OCI-LY7 (cell line): ENCODE results near the gene ERICH2. TPM values are rescaled to one million over a fixed set of nuclear protein-coding genes. Genes with fewer than 3 reads are reported as not detected.

ENCODE experiments used
- BruUV-seq: library from RNA; stranded (reverse); fragments of 400-500 nt; replicated peaks from 2 replicates; lab custom pipeline; 2021; lab: Mats Ljungman, UMichigan
- CTCF ChIA-PET: fragments of 300-600 bp; sonication (Branson Sonifier 250); formaldehyde crosslinking; loops from one replicate; lab custom pipeline; 2022; ENCODE audit warnings: antibody characterized with exemption; ENCODE audit not compliant: unreplicated experiment; lab: Charles Lee
- POLR2A ChIA-PET: fragments of 300-600 bp; sonication (Branson Sonifier 250); formaldehyde crosslinking; loops from one replicate; lab custom pipeline; 2022; ENCODE audit warnings: antibody characterized with exemption; lab: Charles Lee
- DNase-seq: peaks from one replicate; pipeline ENCODE4 v3.0.0-alpha.2; 2015; ENCODE audit warnings: low spot score
- H2AFZ ChIP-seq: fragments of 200-600 bp; sonication (generic), shearing (Covaris generic); 2 replicates; pipeline ENCODE4 v1.6.1; 2014; ENCODE audit warnings: mild to moderate bottlenecking, antibody characterized with exemption, low read length, moderate library complexity
- H3K27ac ChIP-seq: fragments of 200-600 bp; sonication (generic); 2 replicates; pipeline ENCODE4 v1.5.1; 2014; ENCODE audit warnings: mixed run types, low read depth, mild to moderate bottlenecking, moderate library complexity, low read length, inconsistent platforms; ENCODE audit not compliant: poor library complexity, severe bottlenecking
- H3K36me3 ChIP-seq: fragments of 200-600 bp; sonication (generic); 2 replicates; pipeline ENCODE4 v1.6.1; 2014; ENCODE audit warnings: mild to moderate bottlenecking, antibody characterized with exemption, low read length, moderate library complexity, mixed read lengths; ENCODE audit not compliant: insufficient read depth
- H3K4me1 ChIP-seq: fragments of 200-600 bp; sonication (generic); 2 replicates; pipeline ENCODE4 v1.5.1; 2014; ENCODE audit warnings: mild to moderate bottlenecking, low read length; ENCODE audit not compliant: insufficient read depth, poor library complexity, severe bottlenecking
- H3K4me2 ChIP-seq: fragments of 200-600 bp; sonication (generic); 2 replicates; pipeline ENCODE4 v1.6.1; 2014; ENCODE audit warnings: mild to moderate bottlenecking, low read length
- H3K4me3 ChIP-seq: fragments of 200-600 bp; sonication (generic); 2 replicates; pipeline ENCODE4 v1.5.1; 2014; ENCODE audit warnings: mild to moderate bottlenecking, low read depth, low read length; ENCODE audit not compliant: poor library complexity, severe bottlenecking
- H3K79me2 ChIP-seq: fragments of 200-600 bp; sonication (generic); 2 replicates; pipeline ENCODE4 v1.6.1; 2016; ENCODE audit warnings: low read depth, mild to moderate bottlenecking, low read length, moderate library complexity, mixed read lengths; ENCODE audit not compliant: insufficient read depth
- H3K9me2 ChIP-seq: fragments of 200-600 bp; sonication (generic); 2 replicates; pipeline ENCODE4 v1.6.1; 2016; ENCODE audit warnings: mild to moderate bottlenecking, low read length, mixed read lengths; ENCODE audit not compliant: insufficient read depth
- H3K9me3 ChIP-seq: fragments of 200-600 bp; sonication (generic); 2 replicates; pipeline ENCODE4 v1.6.1; 2014; ENCODE audit warnings: mild to moderate bottlenecking, mixed run types, low read length, mixed read lengths
- H4K20me1 ChIP-seq: fragments of 200-600 bp; sonication (generic); 2 replicates; pipeline ENCODE4 v1.6.1; 2014; ENCODE audit warnings: mild to moderate bottlenecking, antibody characterized with exemption, low read length, moderate library complexity, mixed read lengths; ENCODE audit not compliant: insufficient read depth
- CTCF ChIP-seq: fragments of 200-600 bp; sonication (generic); conservative IDR thresholded peaks from 2 replicates; pipeline ENCODE4 v1.5.1; 2014; ENCODE audit warnings: mild to moderate bottlenecking, antibody characterized with exemption, low read length, moderate library complexity, mixed read lengths
- EZH2phosphoT487 ChIP-seq: fragments of 200-600 bp; sonication (generic); IDR thresholded peaks from 2 replicates; pipeline ENCODE4 v1.6.1; 2018; ENCODE audit warnings: low read depth, borderline replicate concordance, mild to moderate bottlenecking, mixed run types, antibody characterized with exemption, low read length, moderate library complexity, mixed read lengths
- intact Hi-C: fragments of 100-400 bp; cut with micrococcal nuclease; formaldehyde crosslinking; loops from one replicate; pipeline ENCODE4 v1.10.0; 2022; ENCODE audit not compliant: unreplicated experiment
- total RNA-seq, 2 experiments: library from RNA; depleted of rRNA in 1 of 2; stranded (reverse); fragments of >200 nt in 1 of 2; shearing (Covaris generic) in 1 of 2; gene quantifications; 2 replicates each; pipeline ENCODE4 v1.2.3, GENCODE V29; 2014 to 2022

The ERICH2 gene
- total RNA-seq, 2 experiments from 2014 or later = not detected

DNA sequence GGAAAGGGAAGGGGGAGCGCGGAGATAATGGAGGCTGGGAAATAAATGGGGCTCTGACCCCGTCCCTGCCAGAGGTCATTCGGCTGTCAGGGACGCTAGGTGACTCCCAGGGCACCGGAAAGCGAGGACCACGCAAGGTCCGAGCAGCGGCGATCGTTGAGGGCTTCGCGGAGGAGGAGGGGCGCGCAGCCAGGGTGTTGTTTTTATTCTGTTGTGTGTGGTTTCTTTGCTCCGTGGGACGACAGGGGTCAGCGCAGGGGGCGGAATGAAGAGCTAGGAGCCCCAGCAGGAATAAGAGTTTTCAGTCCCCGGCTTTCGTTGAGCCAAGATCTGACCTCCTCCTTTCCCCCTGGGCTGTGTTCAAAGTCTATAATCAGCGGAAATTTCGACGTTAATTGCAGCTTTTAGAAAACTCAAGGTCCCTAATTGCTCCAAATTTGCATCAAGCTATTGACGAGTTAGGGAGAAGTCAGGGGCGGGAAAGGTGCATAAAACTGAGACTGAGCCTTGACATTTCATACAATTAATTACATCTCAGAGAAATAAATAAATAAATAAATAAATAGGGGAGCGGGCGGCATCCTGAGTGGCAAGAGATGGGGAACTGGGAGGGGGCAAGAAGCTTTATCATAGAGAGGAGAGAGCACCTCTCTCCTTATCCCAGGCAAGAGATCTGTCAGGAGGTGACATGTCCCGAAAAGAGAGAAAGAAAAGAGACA, 48.7 kb downstream of the ERICH2 start:
- Histone ChIP-seq H3K9me3 (no peaks in the 10 kb centered on the region), H2AFZ (no peak overlapping the region), H3K27ac (no peak overlapping the region), H3K4me3 (no peak overlapping the region), H3K4me2 (no peak overlapping the region), H3K9me2 (no peaks in the 10 kb centered on the region), H4K20me1 (no peaks in the 10 kb centered on the region), H3K36me3 (no peaks in the 10 kb centered on the region), H3K79me2 (no peaks in the 10 kb centered on the region), H3K4me1 (no peaks in the 10 kb centered on the region)
- DNase-seq = no peak
- ChIA-PET POLR2A (interaction anchor here (0.7 kb wide), 1 partner anchor 11 kb away, joined by 3 read pairs; no protein-coding TSS in a partner anchor), CTCF (no interaction called here)
- BruUV-seq = no TSS peak
- TF ChIP-seq EZH2phosphoT487 (no peak), CTCF (no peak)
- intact Hi-C loops = loop anchor here (10.0 kb wide), 2 partner anchors 414 to 884 kb away; no protein-coding TSS in a partner anchor

DNA sequence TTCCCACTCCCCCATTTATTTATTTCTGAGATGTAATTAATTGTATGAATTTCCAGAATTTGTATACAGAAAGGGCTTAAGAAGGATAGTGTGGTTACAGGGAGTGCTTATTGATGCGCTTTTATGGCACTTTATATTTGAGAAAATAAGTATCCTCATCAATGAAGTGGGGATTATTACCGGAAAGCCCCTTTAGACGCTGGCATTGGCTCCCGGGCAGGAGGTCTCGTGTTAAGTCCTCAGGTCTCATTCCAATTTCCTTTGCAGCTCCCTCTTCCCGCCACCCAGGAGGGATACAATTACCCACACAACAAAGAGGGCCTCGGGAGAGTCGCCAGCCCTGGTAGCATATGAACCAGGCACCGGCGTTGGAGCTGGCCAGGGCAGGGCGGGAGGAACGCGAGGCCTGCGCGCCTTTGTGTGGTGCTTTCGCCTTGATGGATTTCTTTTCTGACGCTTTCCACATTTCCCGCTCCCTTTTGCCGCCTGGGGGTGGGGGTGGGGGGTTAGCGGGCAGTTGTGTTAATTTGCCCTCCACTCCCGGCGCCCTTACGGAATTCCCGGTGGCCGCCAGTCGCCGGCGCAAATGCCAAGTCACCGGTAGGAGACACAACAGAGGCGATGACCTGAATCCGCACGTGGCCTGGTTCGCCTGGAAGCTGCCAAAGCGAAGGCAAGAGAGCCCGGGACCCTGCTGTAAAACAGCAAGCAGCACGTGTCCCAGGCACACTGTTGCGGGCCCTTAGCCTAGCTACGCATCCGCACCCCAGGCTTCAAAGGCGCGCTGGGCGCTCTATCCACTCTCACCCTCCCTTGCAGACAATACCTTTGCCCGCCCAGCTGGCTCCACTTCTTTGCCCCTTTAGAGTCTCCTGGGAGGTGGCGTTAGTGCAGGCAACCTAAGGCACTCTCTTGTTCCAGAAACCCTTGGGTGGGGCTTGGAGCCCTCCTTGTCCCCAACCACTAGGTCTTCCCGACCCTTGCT, 49.8 kb downstream of the ERICH2 start:
- no peak for DNase-seq
- Histone ChIP-seq H3K4me1 (no peaks in the 10 kb centered on the region), H3K27ac (no peak overlapping the region), H3K36me3 (no peaks in the 10 kb centered on the region), H3K9me2 (no peaks in the 10 kb centered on the region), H3K9me3 (no peaks in the 10 kb centered on the region), H3K4me2 (peak overlapping the region; percentile 46; the same call in 1 of the 2 replicates), H4K20me1 (no peaks in the 10 kb centered on the region), H2AFZ (no peak overlapping the region), H3K79me2 (no peaks in the 10 kb centered on the region), H3K4me3 (no peak overlapping the region)
- BruUV-seq = no TSS peak
- intact Hi-C loops = loop anchor here (10.0 kb wide), 2 partner anchors 415 to 885 kb away; no protein-coding TSS in a partner anchor
- POLR2A ChIA-PET = no interaction called here
- CTCF ChIA-PET = interaction anchor here (0.6 kb wide), 1 partner anchor 26 kb away, joined by 3 read pairs; no protein-coding TSS in a partner anchor
- TF ChIP-seq CTCF (no peak), EZH2phosphoT487 (no peak)
